Hepatic stellate cell (primary cell): Measurements from ENCODE around the gene TBC1D10B.

Source experiments
- DNase-seq: peaks from one replicate; pipeline ENCODE4 v3.0.0; 2011; ENCODE audit warnings: low spot score

TBC1D10B gene, protein sequence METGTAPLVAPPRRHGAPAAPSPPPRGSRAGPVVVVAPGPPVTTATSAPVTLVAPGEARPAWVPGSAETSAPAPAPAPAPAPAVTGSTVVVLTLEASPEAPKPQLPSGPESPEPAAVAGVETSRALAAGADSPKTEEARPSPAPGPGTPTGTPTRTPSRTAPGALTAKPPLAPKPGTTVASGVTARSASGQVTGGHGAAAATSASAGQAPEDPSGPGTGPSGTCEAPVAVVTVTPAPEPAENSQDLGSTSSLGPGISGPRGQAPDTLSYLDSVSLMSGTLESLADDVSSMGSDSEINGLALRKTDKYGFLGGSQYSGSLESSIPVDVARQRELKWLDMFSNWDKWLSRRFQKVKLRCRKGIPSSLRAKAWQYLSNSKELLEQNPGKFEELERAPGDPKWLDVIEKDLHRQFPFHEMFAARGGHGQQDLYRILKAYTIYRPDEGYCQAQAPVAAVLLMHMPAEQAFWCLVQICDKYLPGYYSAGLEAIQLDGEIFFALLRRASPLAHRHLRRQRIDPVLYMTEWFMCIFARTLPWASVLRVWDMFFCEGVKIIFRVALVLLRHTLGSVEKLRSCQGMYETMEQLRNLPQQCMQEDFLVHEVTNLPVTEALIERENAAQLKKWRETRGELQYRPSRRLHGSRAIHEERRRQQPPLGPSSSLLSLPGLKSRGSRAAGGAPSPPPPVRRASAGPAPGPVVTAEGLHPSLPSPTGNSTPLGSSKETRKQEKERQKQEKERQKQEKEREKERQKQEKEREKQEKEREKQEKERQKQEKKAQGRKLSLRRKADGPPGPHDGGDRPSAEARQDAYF

DNA sequence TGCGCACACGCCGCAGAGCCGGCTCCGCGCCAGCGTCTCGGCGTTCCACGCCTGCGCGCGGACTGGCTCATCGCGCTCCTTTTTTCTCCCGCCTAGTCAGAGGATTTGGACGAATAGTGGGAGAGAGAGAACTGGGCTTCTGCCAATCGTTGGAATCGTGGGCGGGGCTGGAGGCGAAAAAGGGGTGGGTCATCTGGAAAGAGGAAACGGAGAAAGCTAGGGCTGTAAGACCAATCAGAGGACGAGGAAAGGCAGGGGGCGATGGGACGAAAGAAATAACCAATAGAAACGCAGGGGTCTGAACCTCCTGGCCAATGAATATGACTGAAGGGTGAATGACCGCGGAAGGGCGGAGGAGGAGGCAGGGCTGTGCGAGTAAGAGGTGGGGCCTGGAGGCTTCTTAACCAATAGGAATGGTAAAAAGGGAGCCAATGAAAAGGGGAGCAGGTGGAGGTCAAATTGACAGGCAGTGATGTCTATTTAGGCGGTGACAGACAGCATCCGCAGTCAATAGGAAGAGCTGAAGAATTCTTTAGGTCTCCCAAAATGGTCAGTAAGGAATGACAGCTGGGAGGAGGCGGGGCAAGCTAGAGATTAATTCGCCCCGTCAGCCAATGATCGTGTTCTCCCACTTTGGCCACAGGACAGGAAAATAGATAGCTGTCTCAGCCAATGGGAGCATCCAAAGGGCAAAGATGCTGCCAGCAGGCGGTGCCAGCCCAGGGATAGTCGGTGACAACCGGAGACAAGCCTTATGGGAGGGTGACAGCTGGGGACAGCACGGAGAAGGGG, at the start of gene TBC1D10B:
TSS of gene TBC1D10B (minus strand) at position 39 of the 792 bp plus-strand sequence. CDS start 311 bp downstream, outside the sequence.
- DNase-seq, result peak; percentile 100

GRCh38 chr16:30418350-30419181, 48.3 kb upstream of the TBC1D10B start:
- DNase-seq, result no peak

- peak; percentile 82 for DNase-seq
These were observed 47.4 kb upstream of the TBC1D10B start for GRCh38 chr16:30417529-30418349.

GRCh38 chr16:30416624-30417528, 46.6 kb upstream of the TBC1D10B start:
- DNase-seq, result no peak

GRCh38 chr16:30416047-30416603, 45.8 kb upstream of the TBC1D10B start:
- DNase-seq, result no peak

DNA sequence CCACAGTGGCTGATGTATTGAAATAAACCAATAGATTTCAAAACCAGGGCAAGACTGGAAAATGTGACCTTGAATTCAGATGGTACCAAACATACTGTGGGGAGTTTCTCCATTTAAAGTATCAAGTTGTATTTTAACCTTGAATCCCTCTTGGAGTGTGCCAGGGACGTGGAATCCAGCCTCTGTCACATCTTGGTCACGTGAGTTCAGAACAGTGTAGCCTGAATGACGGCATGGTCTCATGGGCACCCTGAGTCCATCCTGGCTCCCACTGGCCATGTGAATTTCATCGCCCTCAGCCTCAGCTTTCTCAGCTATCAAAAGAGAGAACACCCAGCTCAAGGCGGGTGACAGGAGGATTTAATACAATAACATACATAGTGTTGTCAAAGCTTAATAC, 43.9 kb upstream of the TBC1D10B start:
- DNase-seq, result no peak

- DNase-seq, result no peak
These were observed 43.0 kb upstream of the TBC1D10B start for GRCh38 chr16:30413112-30413806.

- DNase-seq, result peak; percentile 91
These were observed 39.1 kb upstream of the TBC1D10B start for GRCh38 chr16:30409125-30410060.

GRCh38 chr16:30407804-30408534, 37.7 kb upstream of the TBC1D10B start:
- DNase-seq, result no peak

DNA sequence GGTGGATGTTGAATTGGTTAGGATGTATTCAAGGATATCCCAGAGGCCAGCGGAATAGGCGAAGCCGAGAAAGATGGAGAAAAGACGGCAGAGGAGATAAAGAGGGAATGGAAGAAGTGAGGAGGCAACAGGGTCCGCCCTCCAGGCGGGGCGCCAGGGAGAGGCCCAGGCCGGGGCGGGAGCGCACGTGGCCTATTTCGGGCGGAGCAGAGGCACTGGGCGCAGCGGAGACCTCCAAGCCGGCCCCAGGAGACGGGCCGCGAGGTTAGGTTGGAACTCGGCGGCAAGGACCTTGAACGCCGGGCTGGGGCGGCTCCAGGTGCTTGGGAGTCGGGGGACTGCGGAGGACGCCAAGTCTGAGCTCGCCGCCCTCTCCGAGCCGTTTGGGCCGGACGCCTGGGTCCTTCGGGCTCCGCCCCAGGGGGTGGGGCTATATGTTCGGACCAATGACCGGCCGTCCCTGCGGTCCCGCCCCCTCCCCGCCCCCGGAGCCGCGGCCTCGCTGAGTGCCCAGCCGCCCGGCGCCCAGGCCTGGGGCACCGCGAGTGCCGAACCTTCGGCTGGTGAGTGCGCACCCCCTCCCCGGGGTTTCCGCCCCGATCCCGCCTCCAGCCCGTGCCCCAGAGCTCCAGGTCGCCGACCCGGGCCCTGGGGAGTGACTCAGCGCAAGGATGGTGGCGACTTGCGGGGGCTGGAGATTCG, 37.0 kb upstream of the TBC1D10B start, which contains the start of gene ZNF771:
TSS of gene ZNF771 (plus strand) at position 505 of the 702 bp plus-strand sequence. CDS start 448 bp downstream, outside the sequence.
- peak; percentile 90 for DNase-seq

DNA sequence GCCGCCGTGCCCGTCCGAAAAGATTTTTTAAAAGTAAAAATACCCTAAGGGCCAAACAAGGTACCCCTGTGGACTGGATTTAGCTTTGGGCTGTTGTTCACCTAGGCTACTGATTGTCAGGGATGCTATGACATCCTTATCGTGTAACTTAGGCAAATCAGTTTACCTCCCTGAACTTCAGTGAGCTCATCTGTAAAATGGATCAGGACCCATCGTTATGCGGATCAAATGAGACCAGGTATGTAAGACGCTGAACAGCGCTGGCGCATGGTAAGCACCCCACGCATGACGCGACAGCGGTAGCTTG, 36.5 kb upstream of the TBC1D10B start:
- DNase-seq, result no peak

GRCh38 chr16:30401768-30402425, 31.6 kb upstream of the TBC1D10B start:
- DNase-seq, result no peak

- DNase-seq, result peak; percentile 28
These were observed 29.3 kb upstream of the TBC1D10B start for GRCh38 chr16:30399435-30400186.

DNA sequence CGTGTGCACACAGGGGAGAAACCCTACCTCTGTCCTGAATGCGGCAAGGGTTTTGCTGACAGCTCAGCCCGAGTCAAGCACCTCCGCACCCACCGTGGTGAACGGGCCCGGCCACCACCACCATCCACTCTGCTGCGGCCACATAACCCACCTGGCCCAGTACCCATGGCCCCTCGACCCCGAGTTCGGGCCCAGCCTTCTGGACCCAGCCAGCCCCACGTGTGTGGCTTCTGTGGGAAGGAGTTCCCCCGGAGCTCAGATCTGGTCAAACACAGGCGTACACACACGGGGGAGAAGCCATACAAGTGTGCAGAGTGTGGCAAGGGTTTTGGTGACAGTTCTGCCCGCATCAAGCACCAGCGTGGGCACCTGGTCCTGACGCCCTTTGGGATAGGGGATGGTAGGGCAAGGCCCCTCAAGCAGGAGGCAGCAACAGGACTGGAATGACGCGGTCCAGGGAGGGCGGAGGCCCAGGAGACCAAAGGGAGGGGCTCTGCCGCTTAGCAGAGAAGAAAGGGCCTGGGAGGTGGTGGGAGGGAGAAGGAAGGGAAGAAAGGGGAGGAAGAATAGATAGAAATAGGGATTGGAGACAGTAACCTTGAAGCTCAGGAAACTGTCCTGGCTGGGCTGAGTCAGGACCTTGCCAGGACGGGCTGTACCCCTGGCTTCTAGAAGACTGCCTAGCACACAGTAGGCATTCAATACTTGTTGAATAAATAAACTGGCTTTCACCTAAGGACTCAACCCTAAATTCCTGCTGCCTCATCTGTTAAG, 28.6 kb upstream of the TBC1D10B start:
- no peak for DNase-seq
